ENCODE measurements around the gene ZNF613. TPM values are rescaled to one million over a fixed set of nuclear protein-coding genes. Genes with fewer than 3 reads are reported as not detected.

Gene ZNF613
- total and polyA plus RNA-seq, 2 of the 13 experiments (the other 11 are each of a cell fraction or from before 2014, with no cell fraction given) = 3.6 to 8.3 TPM

GRCh38 chr19:51986309-51987291 is 59.3 kb downstream of the ZNF613 start, which contains the start of gene ZNF350 (continued):
- TF ChIP-seq ARID5B (CRISPR knock-in tag; IDR thresholded peaks at IDR 0.05) (peak; percentile 74), MXI1 (IDR thresholded peaks at IDR 0.05; ENCODE audit: borderline replicate concordance, low read depth, low read length) (peak; percentile 71; the same call in 1 of the 3 replicates), ZBTB21 (CRISPR knock-in tag; IDR thresholded peaks at IDR 0.05) (no peak; the same call in 1 of the 2 replicates), POGZ (CRISPR knock-in tag; IDR thresholded peaks at IDR 0.05) (peak; percentile 88), ZNF143 (CRISPR knock-in tag; IDR thresholded peaks at IDR 0.05) (peak; percentile 97)

GRCh38 chr19:51993422-51993821 is 66.2 kb downstream of the ZNF613 start:
- 98% methylated on average over 10 of the region's 10 CpGs for WGBS (ENCODE audit: low lambda C conversion rate)
- no peak overlapping the region for H3K4me3 ChIP-seq (replicated peaks in 1 of 3; ENCODE audit: insufficient read depth in 1 of 3, low read depth in 2 of 3, low read length in 3 of 3)
- H3K4me2 ChIP-seq (ENCODE audit: low read depth, low read length) = no peak overlapping the region
- H3K9ac ChIP-seq (ENCODE audit: insufficient read depth, low read depth, low read length) = no peak overlapping the region
- peaks cover 9 to 39% of the 10 kb centered on the region in 2 experiments for H3K36me3 ChIP-seq (replicated peaks in 1 of 2; ENCODE audit: control insufficient read depth in 1 of 2, insufficient read depth in 2 of 2, low read length in 2 of 2)
- H2AFZ ChIP-seq (ENCODE audit: low read length) = no peak overlapping the region
- in situ Hi-C loops (cut with HindIII; ENCODE audit: extremely low pct_ligation_motif_present, low pct_unique_long_range_greater_than_20kb) = no loop called here
- CTCF ChIA-PET (ENCODE audit: low intra/inter-chr PET ratio, low total read pairs) = no interaction called here
- no TSS peak for BruUV-seq (replicated peaks)
- peaks cover 96% of the 10 kb centered on the region for H3K9me3 ChIP-seq (ENCODE audit: low read length)
- intact Hi-C loops (cut with micrococcal nuclease; ENCODE audit: unreplicated experiment) = no loop called here
- H3K79me2 ChIP-seq (ENCODE audit: insufficient read depth, low read length) = no peaks in the 10 kb centered on the region
- DNase-seq (ENCODE audit: low spot score) (no peak), FAIRE-seq (no peak), ATAC-seq (no peak)
- POLR2A ChIA-PET = no interaction called here
- no peaks in the 10 kb centered on the region for H3K27me3 ChIP-seq (ENCODE audit: control insufficient read depth in 1 of 2, insufficient read depth in 2 of 2, low read length in 2 of 2)
- no peak overlapping the region for H3K27ac ChIP-seq (ENCODE audit: extremely low read length, insufficient read depth, low read length)
- no peaks in the 10 kb centered on the region for H3K4me1 ChIP-seq (ENCODE audit: insufficient read depth, low read length)
- no peaks in the 10 kb centered on the region for H4K20me1 ChIP-seq (ENCODE audit: insufficient read depth, low read length)
- TF ChIP-seq SP2 (CRISPR knock-in tag; IDR thresholded peaks at IDR 0.05) (no peak), SAP130 (CRISPR knock-in tag; IDR thresholded peaks at IDR 0.05; ENCODE audit: low read depth) (no peak), POLR2G (IDR thresholded peaks at IDR 0.05; ENCODE audit: low read depth, low read length) (no peak), HOMEZ (CRISPR knock-in tag; IDR thresholded peaks at IDR 0.05; ENCODE audit: low read depth) (no peak), RFXAP (CRISPR knock-in tag; IDR thresholded peaks at IDR 0.05; ENCODE audit: borderline replicate concordance) (no peak), ZNF672 (CRISPR knock-in tag; IDR thresholded peaks at IDR 0.05) (no peak), ZXDC (CRISPR knock-in tag; IDR thresholded peaks at IDR 0.05) (no peak), NAIF1 (CRISPR knock-in tag; IDR thresholded peaks at IDR 0.05; ENCODE audit: borderline replicate concordance) (no peak), MBNL3 (CRISPR knock-in tag; conservative IDR thresholded peaks at IDR 0.05) (no peak), RAD51 (IDR thresholded peaks at IDR 0.05; ENCODE audit: borderline replicate concordance) (no peak)
